GM12874 (cell line): ENCODE results near the gene KDM1B.

Source experiments
- CTCF ChIP-seq: IDR thresholded peaks from 2 replicates; pipeline ENCODE4 v1.5.1; 2011; ENCODE audit warnings: low read depth, mild to moderate bottlenecking, control low read depth, low read length, moderate library complexity; ENCODE audit not compliant: insufficient read depth

Gene KDM1B

GRCh38 chr6:18139935-18140621 lies 15.1 kb upstream of the KDM1B start:
- no peak for TF ChIP-seq CTCF

- TF ChIP-seq CTCF, result no peak
These were observed 13.2 kb upstream of the KDM1B start for GRCh38 chr6:18141805-18142590.

GRCh38 chr6:18142591-18142861 lies 12.7 kb upstream of the KDM1B start:
- TF ChIP-seq CTCF, result no peak

- TF ChIP-seq CTCF, result no peak
These were observed 8.1 kb upstream of the KDM1B start for GRCh38 chr6:18147160-18147559.

GRCh38 chr6:18147616-18148015 lies 7.6 kb upstream of the KDM1B start:
- TF ChIP-seq CTCF, result no peak

- no peak for TF ChIP-seq CTCF
These were observed 6.8 kb upstream of the KDM1B start for GRCh38 chr6:18148304-18149025.

- no peak for TF ChIP-seq CTCF
These were observed 3.4 kb upstream of the KDM1B start for GRCh38 chr6:18151801-18152200.
